SK-N-SH treated with all-trans-retinoic acid at 6 μM for 48 hours (cell line): ENCODE measurements around the gene MAGI3.

Source experiments
- ATAC-seq: fragments of 200-7000 bp; cut with Tn5 transposase; 3 replicates; pipeline ENCODE4 v1.9.1; 2020; ENCODE audit warnings: mild to moderate bottlenecking, moderate library complexity
- ARNTL ChIP-seq: fragments of 450-650 bp; formaldehyde crosslinking; IDR thresholded peaks from 2 replicates; pipeline ENCODE4 v1.5.0; 2020; ENCODE audit warnings: low read depth, mild to moderate bottlenecking, moderate library complexity, borderline replicate concordance
- BACH2 ChIP-seq: fragments of 250-450 bp; sonication (Bioruptor Pico); IDR thresholded peaks from 2 replicates; pipeline ENCODE4 v1.9.0; 2021; ENCODE audit warnings: mild to moderate bottlenecking, borderline replicate concordance
- CREB5 ChIP-seq: fragments of 250-450 bp; sonication (Bioruptor Pico); IDR thresholded peaks from 2 replicates; pipeline ENCODE4 v1.5.1; 2020; ENCODE audit warnings: low read depth, mild to moderate bottlenecking, moderate library complexity
- CSRNP3 ChIP-seq: fragments of 250-450 bp; sonication (Bioruptor Pico); IDR thresholded peaks from 2 replicates; pipeline ENCODE4 v1.5.1; 2021; ENCODE audit warnings: mild to moderate bottlenecking, moderate library complexity
- ESRRG ChIP-seq: fragments of 250-450 bp; sonication (Bioruptor Pico); IDR thresholded peaks from 2 replicates; pipeline ENCODE4 v1.6.1; 2021; ENCODE audit warnings: mild to moderate bottlenecking
- GLIS3 ChIP-seq: fragments of 250-450 bp; sonication (Bioruptor Pico); IDR thresholded peaks from 2 replicates; pipeline ENCODE4 v1.5.0; 2020; ENCODE audit warnings: mild to moderate bottlenecking, moderate library complexity
- ISL1 ChIP-seq: fragments of 250-450 bp; sonication (Bioruptor Pico); IDR thresholded peaks from 2 replicates; pipeline ENCODE4 v2.1.2; 2022; ENCODE audit warnings: mild to moderate bottlenecking, moderate library complexity
- OSR1 ChIP-seq: fragments of 250-450 bp; sonication (Bioruptor Pico); IDR thresholded peaks from 2 replicates; pipeline ENCODE4 v1.8.0; 2022; ENCODE audit warnings: moderate library complexity, mild to moderate bottlenecking, inconsistent platforms
- PATZ1 ChIP-seq: fragments of 250-450 bp; sonication (Bioruptor Pico); IDR thresholded peaks from 2 replicates; pipeline ENCODE4 v1.8.0; 2020; ENCODE audit warnings: mild to moderate bottlenecking, moderate library complexity, borderline replicate concordance
- RARB ChIP-seq: fragments of 250-450 bp; sonication (Bioruptor Pico); IDR thresholded peaks from 2 replicates; pipeline ENCODE4 v1.8.0; 2021; ENCODE audit warnings: mild to moderate bottlenecking, moderate library complexity
- SNAI2 ChIP-seq: fragments of 250-450 bp; sonication (Bioruptor Pico); IDR thresholded peaks from 2 replicates; pipeline ENCODE4 v1.5.0; 2020; ENCODE audit warnings: mild to moderate bottlenecking, moderate library complexity
- TCF4 ChIP-seq: fragments of 250-450 bp; sonication (Bioruptor Pico); IDR thresholded peaks from 2 replicates; pipeline ENCODE4 v1.8.0; 2021; ENCODE audit warnings: mild to moderate bottlenecking, moderate library complexity, borderline replicate concordance
- TOX ChIP-seq: fragments of 250-450 bp; sonication (Bioruptor Pico); IDR thresholded peaks from 2 replicates; pipeline ENCODE4 v1.8.0; 2021; ENCODE audit warnings: mild to moderate bottlenecking, moderate library complexity, borderline replicate concordance
- TSHZ2 ChIP-seq: fragments of 250-450 bp; sonication (Bioruptor Pico); IDR thresholded peaks from 2 replicates; pipeline ENCODE4 v1.5.0; 2020; ENCODE audit warnings: mild to moderate bottlenecking, moderate library complexity
- ZC3H10 ChIP-seq: fragments of 250-450 bp; sonication (Bioruptor Pico); IDR thresholded peaks from 2 replicates; pipeline ENCODE4 v1.5.1; 2021; ENCODE audit warnings: mild to moderate bottlenecking, moderate library complexity
- ZFP3 ChIP-seq: fragments of 250-450 bp; sonication (Bioruptor Pico); IDR thresholded peaks from 2 replicates; pipeline ENCODE4 v1.5.0; 2020; ENCODE audit warnings: mild to moderate bottlenecking, moderate library complexity
- ZNF70 ChIP-seq: fragments of 450-650 bp; formaldehyde crosslinking; IDR thresholded peaks from 2 replicates; pipeline ENCODE4 v1.5.0; 2020; ENCODE audit warnings: mild to moderate bottlenecking, moderate library complexity
- ZNF8 ChIP-seq: fragments of 450-650 bp; formaldehyde crosslinking; IDR thresholded peaks from 2 replicates; pipeline ENCODE4 v1.5.0; 2020; ENCODE audit warnings: mild to moderate bottlenecking, moderate library complexity

The MAGI3 gene

GRCh38 chr1:113683384-113684152, 293.3 kb downstream of the MAGI3 start:
- TF ChIP-seq ZNF70 (CRISPR knock-in tag), result no peak
- no peak for TF ChIP-seq TCF4 (CRISPR knock-in tag)
- TF ChIP-seq GLIS3, result no peak
- TF ChIP-seq CSRNP3 (CRISPR knock-in tag), result no peak
- TF ChIP-seq PATZ1 (CRISPR knock-in tag), result no peak
- no peak for TF ChIP-seq CREB5 (CRISPR knock-in tag)
- no peak for TF ChIP-seq ZNF8
- no peak for TF ChIP-seq TSHZ2 (CRISPR knock-in tag)
- no peak for ATAC-seq

GRCh38 chr1:113684153-113684541, 293.8 kb downstream of the MAGI3 start:
- TF ChIP-seq GLIS3 (no peak), TSHZ2 (CRISPR knock-in tag) (peak; percentile 35; the same call in 1 of the 2 replicates), TOX (CRISPR knock-in tag) (0 out of 2 replicates have a peak, but pooled peaks have one; percentile 20)
- ATAC-seq, result peak; percentile 77

- peak; percentile 31; the same call in 2 of the 3 replicates for ATAC-seq
- no peak for TF ChIP-seq ZNF70 (CRISPR knock-in tag)
- no peak for TF ChIP-seq BACH2 (CRISPR knock-in tag)
- TF ChIP-seq RARB, result no peak
- no peak for TF ChIP-seq ISL1 (CRISPR knock-in tag)
- no peak for TF ChIP-seq ESRRG
- TF ChIP-seq ZC3H10 (CRISPR knock-in tag), result no peak
- no peak for TF ChIP-seq TOX (CRISPR knock-in tag)
- TF ChIP-seq SNAI2, result no peak
- no peak for TF ChIP-seq CREB5 (CRISPR knock-in tag)
- TF ChIP-seq TSHZ2 (CRISPR knock-in tag), result no peak
- no peak for TF ChIP-seq ZFP3
- TF ChIP-seq ARNTL (CRISPR knock-in tag), result no peak
- no peak for TF ChIP-seq OSR1 (CRISPR knock-in tag)
- no peak for TF ChIP-seq CSRNP3 (CRISPR knock-in tag)
These were observed 296.7 kb downstream of the MAGI3 start for GRCh38 chr1:113686891-113687618.
